HAP-1 (cell line): Measurements from ENCODE around the gene TPM3.
A peak's percentile ranks its signal among the peaks of the same experiment; 100 is the strongest.
"Not testable (repeated sequence)": the region's sequence is repeated elsewhere in the genome, so short reads cannot be mapped to it uniquely, and the experiment has no call there.

Experiments
- DNase-seq, 2 experiments: peaks; one replicate each; pipeline ENCODE4 v3.0.0-alpha.2; 2016 to 2020; ENCODE audit warnings: low spot score in 2 of 2
- H3K27me3 ChIP-seq: fragments of 250-450 bp; sonication (Bioruptor Pico); 2 replicates; pipeline ENCODE4 v1.5.1; 2020; ENCODE audit warnings: low read depth, mild to moderate bottlenecking, moderate library complexity
- H3K36me3 ChIP-seq: fragments of 250-450 bp; sonication (Bioruptor Pico); replicated peaks from 2 replicates; pipeline ENCODE4 v1.5.1; 2020; ENCODE audit warnings: mild to moderate bottlenecking
- H3K4me1 ChIP-seq: fragments of 250-450 bp; sonication (Bioruptor Pico); 2 replicates; pipeline ENCODE4 v1.5.1; 2020; ENCODE audit warnings: mild to moderate bottlenecking
- H3K4me3 ChIP-seq: fragments of 250-450 bp; sonication (Bioruptor Pico); 2 replicates; pipeline ENCODE4 v1.5.1; 2020; ENCODE audit warnings: mild to moderate bottlenecking, moderate library complexity
- H3K9me3 ChIP-seq: fragments of 250-450 bp; sonication (Bioruptor Pico); 2 replicates; pipeline ENCODE4 v1.5.1; 2020; ENCODE audit warnings: mild to moderate bottlenecking, moderate library complexity
- in situ Hi-C: fragments of 300-500 bp; cut with MboI; formaldehyde crosslinking; loops from 3 replicates; pipeline ENCODE4 v1.14.3; 2020; ENCODE audit warnings: low sequenced_read_pairs, inconsistent platforms, mixed read lengths

Gene TPM3

DNA sequence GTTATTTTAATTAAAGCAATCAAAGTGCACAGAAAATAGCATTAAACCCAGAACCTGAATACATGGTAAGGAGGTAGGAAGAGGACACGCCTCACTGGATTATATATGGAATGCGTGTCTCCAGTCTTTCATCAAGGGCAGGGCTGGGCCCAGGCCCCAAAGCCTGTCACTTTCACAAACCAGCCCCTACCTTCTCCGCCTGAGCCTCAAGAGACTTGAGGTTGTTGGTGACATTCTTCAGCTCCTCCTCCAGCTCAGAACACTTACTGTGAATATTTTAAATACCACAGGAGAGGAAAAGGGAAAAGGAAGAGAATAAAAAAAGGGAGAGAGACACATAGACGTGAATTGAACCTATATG lies 20.7 kb downstream of the TPM3 start:
- in situ Hi-C loops, result no loop called here
- Histone ChIP-seq H3K36me3 (peaks cover 95% of the 10 kb centered on the region), H3K27me3 (no peaks in the 10 kb centered on the region), H3K4me3 (no peak overlapping the region), H3K9me3 (no peaks in the 10 kb centered on the region), H3K4me1 (no peaks in the 10 kb centered on the region)
- DNase-seq, result no peak

DNA sequence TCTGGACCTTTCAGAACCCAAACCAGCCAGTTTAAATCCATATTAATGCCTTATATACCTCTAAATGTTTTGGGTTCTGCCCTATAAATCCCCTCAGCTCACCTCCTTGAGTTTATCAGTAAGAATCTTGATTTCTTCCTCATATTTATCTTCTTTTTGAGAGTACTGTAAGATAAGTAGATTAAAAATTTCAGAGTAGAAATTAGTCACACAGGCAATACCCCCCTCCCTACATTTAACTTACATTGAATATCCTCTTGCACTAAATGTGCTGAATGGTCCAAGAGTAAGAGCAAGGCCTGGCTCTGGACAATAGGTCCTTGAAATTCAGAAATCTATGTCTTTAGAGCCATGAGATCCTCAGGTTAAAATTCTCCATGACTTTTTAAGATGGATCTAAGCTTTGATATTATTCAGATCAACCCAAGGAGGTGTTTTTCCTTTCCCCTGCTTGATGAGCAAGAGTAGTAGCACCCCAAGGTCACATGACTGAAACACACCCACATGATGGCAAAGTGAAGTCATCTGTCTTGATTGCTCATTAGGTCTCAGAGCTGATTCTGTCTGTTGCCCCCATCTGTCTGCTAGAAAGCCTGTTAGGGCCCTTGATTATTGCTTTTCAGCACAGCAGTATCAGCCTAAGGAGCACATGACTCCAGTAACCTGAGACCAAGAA lies 21.2 kb downstream of the TPM3 start:
- H3K27me3 ChIP-seq, result no peaks in the 10 kb centered on the region
- no peak overlapping the region for H3K4me3 ChIP-seq
- H3K9me3 ChIP-seq, result no peaks in the 10 kb centered on the region
- H3K4me1 ChIP-seq, result no peaks in the 10 kb centered on the region
- peaks cover 95% of the 10 kb centered on the region for H3K36me3 ChIP-seq
- no peak for DNase-seq
- in situ Hi-C loops, result no loop called here

DNA sequence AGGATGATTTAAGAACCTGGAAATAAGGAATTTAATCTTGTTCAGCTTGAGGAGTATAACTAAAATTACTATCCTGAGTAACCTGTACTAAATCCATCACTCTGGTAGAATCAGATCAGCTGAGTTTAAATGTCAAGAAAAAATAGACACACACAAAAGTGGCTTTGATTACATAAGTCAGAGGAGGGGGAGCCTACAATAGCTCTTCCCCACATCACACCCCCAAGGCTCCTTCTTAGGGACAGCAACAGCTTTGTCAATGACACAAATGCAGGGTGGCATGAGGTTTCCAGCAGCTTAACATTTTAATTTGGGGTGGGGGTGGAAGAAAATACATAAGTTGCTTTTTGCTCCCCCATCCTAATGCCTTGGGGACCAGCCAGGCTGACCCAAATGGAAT lies 24.4 kb downstream of the TPM3 start:
- Histone ChIP-seq H3K36me3 (peaks cover 100% of the 10 kb centered on the region), H3K27me3 (no peaks in the 10 kb centered on the region), H3K4me1 (no peaks in the 10 kb centered on the region), H3K4me3 (no peak overlapping the region), H3K9me3 (no peaks in the 10 kb centered on the region)
- in situ Hi-C loops, result no loop called here
- DNase-seq, result no peak

DNA sequence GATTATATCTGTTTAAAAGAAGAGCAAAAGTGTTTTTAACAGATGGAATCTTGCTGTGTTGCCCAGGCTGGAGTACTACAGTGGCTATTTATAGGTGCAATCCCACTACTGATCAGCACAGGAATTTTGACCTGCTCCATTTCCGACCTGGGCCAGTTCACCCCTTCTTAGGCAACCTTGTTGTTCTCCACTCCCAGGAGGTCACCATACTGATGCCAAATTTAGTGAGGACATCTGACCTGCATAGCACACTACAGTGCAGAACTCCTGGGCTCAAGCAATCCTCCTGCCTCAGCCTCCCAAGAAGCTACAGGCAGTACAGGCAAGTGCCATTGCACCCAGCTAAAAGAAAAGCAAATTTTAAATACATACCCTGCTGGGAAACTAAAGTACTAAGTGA lies 25.7 kb downstream of the TPM3 start:
- no peak overlapping the region for H3K4me3 ChIP-seq
- no peaks in the 10 kb centered on the region for H3K27me3 ChIP-seq
- in situ Hi-C loops, result no loop called here
- no peak for DNase-seq
- H3K36me3 ChIP-seq, result peaks cover 96% of the 10 kb centered on the region
- no peaks in the 10 kb centered on the region for H3K9me3 ChIP-seq
- no peaks in the 10 kb centered on the region for H3K4me1 ChIP-seq

DNA sequence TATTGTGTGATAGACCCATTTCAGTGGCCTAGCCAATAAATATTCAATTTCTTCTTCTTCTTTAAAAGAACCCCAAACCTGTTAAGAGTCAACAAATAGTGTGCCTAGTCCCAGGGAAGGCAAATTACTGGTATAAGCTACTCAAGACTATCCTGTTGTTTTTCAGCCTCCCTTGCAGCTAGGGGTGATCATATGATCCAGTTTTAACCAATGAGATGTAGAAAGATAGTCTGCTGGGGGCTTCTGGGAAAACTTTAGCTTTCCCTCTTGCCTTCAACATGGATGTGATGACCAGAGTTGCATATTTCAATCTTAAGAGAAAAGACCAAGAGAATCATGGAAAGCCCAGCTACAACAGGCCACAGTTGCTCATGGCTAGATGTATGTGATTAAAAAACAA lies 32.3 kb downstream of the TPM3 start:
- Histone ChIP-seq H3K9me3 (no peaks in the 10 kb centered on the region), H3K36me3 (peaks cover 85% of the 10 kb centered on the region), H3K4me1 (peaks cover 16% of the 10 kb centered on the region), H3K4me3 (no peak overlapping the region), H3K27me3 (no peaks in the 10 kb centered on the region)
- in situ Hi-C loops, result no loop called here
- DNase-seq, result no peak

DNA sequence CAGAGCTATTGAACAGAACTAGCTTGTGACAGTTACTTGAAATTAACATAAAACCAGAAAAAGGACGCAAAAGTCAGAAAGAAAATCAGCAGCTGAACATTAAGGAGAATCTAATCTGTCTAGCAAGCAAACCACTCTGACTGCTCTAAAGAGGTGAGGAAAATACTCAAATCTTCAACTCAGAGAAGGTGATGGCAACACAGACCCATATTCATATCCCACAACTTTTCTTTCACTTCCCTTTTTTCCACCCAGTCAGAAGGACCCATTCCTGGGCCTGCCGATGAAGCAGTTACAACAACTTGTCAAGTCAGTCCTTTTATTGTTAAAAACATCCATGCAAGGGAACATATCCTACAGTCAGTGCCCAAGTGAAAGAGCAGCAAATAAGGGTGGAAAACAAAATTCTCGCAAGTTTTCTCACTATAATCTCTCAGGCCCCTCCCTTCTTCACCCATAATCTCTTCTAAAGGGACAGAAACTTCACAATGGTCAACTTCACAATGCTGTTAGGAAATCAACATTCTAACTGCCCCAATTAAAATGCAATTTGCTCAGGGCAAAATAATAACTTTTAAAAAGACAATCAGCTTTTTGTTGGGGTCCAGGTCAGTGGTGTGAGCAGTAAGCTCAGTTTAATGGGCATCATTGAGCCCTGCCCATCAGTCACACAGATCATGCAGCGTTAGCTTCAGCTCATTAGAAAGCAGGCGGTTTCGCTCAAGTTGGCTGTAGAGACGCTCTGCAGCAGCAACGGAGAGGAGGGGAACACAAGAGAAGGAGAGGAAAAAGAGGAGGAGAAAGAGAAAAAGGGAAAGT lies 33.4 kb downstream of the TPM3 start:
- no peaks in the 10 kb centered on the region for H3K9me3 ChIP-seq
- peaks cover 16% of the 10 kb centered on the region for H3K4me1 ChIP-seq
- peaks cover 75% of the 10 kb centered on the region for H3K36me3 ChIP-seq
- no peaks in the 10 kb centered on the region for H3K27me3 ChIP-seq
- H3K4me3 ChIP-seq, result no peak overlapping the region
- peak; percentile 52 to 53 for DNase-seq
- in situ Hi-C loops, result no loop called here

DNA sequence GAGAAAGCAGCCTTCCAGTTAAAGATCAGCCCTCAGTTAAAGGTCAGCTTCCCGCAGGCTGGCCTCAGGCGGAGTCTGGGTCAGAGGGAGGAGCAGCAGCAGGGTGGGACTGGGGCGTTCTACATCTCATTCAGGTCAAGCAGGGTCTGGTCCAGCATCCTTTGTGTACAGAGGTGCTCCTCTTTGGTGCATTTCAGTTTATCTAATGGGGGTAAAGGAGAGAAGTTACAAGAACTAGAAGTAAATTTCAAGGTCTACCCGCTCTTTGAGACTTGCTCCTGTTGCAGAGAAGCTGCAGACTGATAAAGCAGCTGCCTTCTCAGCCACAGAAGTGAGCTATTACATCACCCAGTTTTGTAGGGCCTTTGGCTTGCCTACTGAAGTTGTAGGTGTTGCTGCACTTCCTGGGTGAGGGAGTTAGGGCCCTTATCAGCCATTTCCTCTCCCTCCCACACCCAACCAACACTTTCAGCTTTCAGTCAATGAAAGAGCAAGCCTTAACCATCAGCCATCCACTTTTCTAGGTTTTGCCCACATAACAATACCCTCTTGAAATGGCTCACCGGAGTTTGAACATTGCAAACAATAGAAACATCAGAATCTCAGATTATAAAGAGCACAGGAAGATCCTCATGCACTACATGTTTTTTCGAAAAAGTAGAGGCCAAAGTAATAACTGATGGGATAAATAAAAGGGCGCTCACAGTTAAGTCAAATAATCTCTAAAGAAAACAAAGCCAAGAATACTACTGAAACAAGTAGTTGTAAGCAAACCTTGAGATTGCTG lies 34.2 kb downstream of the TPM3 start:
- H3K4me3 ChIP-seq, result no peak overlapping the region
- peaks cover 16% of the 10 kb centered on the region for H3K4me1 ChIP-seq
- no peaks in the 10 kb centered on the region for H3K9me3 ChIP-seq
- H3K36me3 ChIP-seq, result peaks cover 67% of the 10 kb centered on the region
- no peaks in the 10 kb centered on the region for H3K27me3 ChIP-seq
- no peak for DNase-seq
- in situ Hi-C loops, result no loop called here

DNA sequence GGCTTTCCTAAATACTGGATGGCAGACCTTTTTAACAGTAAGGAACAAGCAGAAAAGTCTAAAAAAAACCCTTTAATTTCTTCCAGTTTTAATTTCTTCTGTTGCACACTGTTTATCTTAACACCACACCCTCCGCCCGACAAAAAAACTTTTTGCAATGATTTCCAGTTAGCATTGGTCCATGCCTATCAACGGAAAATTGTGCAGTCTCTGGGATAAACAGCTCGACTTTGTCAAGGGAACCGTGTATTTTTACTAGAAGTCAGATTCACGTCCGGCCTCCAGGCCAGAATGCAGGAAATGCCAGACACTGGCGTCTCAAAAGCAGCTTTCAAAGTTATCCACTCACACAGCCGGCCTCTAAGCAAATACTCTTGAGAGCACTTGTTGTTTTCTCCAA lies 36.6 kb downstream of the TPM3 start:
- Histone ChIP-seq H3K4me1 (peaks cover 16% of the 10 kb centered on the region), H3K9me3 (no peaks in the 10 kb centered on the region), H3K36me3 (peaks cover 46% of the 10 kb centered on the region), H3K27me3 (no peaks in the 10 kb centered on the region), H3K4me3 (no peak overlapping the region)
- in situ Hi-C loops, result no loop called here
- no peak for DNase-seq

DNA sequence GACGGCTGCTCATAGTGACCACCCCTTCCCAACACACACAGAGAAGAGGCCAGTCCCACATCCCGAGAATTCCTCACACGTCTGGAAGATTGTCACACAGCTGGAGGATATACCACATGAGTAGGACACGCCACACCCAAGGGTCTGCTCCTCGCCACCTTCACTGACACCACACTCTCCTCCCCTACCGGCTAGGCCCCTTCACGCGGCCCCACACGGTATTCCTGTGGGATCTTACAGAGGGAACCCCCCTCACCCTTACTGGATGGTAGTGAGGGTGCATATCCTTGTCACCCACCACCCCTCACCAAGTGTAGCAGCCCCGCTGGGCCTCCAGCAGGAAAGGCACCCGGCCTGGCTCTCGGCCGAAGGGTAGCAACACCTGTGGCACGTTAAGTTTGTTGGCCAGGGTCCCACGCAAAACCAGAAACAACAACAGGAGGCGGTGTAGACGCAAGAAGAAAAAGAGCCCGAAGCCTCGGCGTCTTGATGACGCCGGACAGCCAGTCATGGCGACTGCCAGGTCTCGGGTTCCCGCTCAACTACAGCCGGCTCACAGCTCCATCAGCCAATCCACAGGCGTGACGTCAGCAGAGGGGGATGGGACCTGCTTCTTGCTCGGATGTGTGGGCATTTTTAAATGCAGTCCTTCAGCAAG lies 37.2 kb downstream of the TPM3 start, which contains the start of gene NUP210L:
NUP210L (minus strand) TSS at position 540 of the 658 bp plus-strand sequence.
- H3K4me1 ChIP-seq, result peaks cover 16% of the 10 kb centered on the region
- peak in 1 of 2 experiments; percentile 10 for DNase-seq
- peaks cover 40% of the 10 kb centered on the region for H3K36me3 ChIP-seq
- no peak within 1 kb of the TSS for H3K4me3 ChIP-seq
- H3K27me3 ChIP-seq, result no peaks in the 10 kb centered on the region
- in situ Hi-C loops, result no loop called here
- H3K9me3 ChIP-seq, result no peaks in the 10 kb centered on the region

DNA sequence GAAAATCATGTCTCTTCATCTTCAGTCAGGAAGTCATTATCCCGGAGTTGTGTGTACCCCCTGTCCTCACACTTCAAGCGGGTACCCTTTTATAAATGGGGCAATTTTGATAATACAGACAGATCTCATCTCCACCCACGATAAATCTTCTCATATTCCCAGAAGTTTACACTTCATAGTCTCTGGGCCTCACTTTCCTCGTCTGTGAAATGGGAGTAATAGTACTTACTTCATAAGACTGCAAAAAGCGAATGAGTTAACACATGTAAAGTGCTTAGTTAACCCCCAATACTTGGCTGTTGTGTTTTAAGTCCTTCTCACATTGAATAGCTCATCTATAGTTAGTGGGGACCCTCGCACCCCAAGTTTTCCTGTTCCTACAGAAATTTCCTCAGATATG lies 37.8 kb downstream of the TPM3 start:
- Histone ChIP-seq H3K4me1 (peaks cover 10% of the 10 kb centered on the region), H3K36me3 (peaks cover 34% of the 10 kb centered on the region), H3K9me3 (no peaks in the 10 kb centered on the region), H3K4me3 (no peak overlapping the region), H3K27me3 (no peaks in the 10 kb centered on the region)
- in situ Hi-C loops, result no loop called here
- no peak for DNase-seq

DNA sequence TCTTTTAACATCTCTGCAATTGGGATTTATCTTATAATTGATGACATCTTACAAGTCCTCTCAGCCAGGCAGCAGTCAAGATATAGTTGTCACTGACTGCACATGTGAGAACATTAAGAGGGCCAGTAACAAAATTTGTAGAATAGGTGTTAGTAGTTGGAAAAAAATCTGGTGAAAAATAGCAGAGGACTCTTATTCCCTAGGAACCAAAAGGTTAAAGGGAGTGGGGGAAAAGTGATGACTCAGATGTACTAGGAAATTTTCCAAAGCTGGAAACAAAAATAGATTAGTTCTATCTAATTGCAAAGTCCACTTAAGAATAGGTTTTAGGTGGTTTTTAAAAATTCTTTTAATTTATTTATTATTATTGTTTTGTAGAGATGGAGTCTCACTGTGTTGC lies 40.6 kb downstream of the TPM3 start:
- H3K9me3 ChIP-seq, result no peaks in the 10 kb centered on the region
- H3K27me3 ChIP-seq, result no peaks in the 10 kb centered on the region
- peaks cover 15% of the 10 kb centered on the region for H3K36me3 ChIP-seq
- no peaks in the 10 kb centered on the region for H3K4me1 ChIP-seq
- in situ Hi-C loops, result no loop called here
- no peak overlapping the region for H3K4me3 ChIP-seq
- no peak for DNase-seq

DNA sequence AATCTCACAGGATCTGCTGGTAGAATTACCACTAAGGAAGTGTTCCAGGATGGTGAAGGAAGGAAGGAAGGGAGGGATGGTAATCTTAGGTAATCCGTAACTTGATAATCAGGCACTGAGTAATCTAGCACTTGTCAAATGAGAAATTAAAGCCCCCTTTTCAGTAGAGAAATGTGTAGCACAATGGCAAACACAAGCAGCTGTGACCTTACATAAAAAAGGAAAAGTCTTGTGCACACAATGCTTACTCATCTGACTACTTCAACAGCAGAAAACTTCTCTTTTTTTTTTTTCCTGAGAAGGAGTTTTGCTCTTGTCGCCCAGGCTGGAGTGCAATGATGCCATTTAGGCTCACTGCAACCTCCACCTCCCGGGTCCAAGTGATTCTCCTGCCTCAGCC lies 43.1 kb downstream of the TPM3 start:
- H3K36me3 ChIP-seq, result no peaks in the 10 kb centered on the region
- in situ Hi-C loops, result no loop called here
- no peak overlapping the region for H3K4me3 ChIP-seq
- H3K4me1 ChIP-seq, result no peaks in the 10 kb centered on the region
- DNase-seq, result no peak
- no peaks in the 10 kb centered on the region for H3K9me3 ChIP-seq
- H3K27me3 ChIP-seq, result no peaks in the 10 kb centered on the region

DNA sequence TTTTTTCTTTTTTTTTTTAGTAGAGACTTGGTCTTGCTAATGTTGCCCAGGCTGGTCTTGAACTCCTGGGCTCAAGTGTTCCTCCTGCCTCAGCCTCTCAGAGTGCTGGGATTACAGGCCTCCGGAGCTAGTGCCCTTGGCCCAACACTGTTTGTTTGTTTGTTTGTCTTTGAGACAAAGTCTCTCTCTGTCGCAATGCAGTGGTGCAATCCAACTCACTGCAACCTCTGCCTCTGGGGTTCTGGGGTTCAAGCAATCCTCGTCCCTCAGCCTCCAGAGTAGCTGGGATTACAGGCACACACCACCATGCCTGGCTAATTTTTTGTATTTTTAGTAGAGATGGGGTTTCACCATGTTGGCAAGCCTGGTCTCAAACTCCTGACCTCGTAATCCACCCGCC lies 44.4 kb downstream of the TPM3 start:
- DNase-seq, H3K9me3 ChIP-seq, H3K27me3 ChIP-seq, H3K4me3 ChIP-seq, in situ Hi-C loops, H3K4me1 ChIP-seq, H3K36me3 ChIP-seq: not testable (repeated sequence)
